K562 (cell line): ENCODE results near the gene REG3A. TPM values are rescaled to one million over a fixed set of nuclear protein-coding genes. Genes with fewer than 3 reads are reported as not detected.

Experiments used
- ATAC-seq: fragments of 200-7000 bp; cut with Tn5 transposase; 3 replicates; pipeline ENCODE4 v1.9.1; 2020; ENCODE audit warnings: moderate library complexity
- BruUV-seq: library from RNA; stranded (reverse); fragments of 400-500 nt; replicated peaks from 2 replicates; lab custom pipeline; 2021; lab: Mats Ljungman, UMichigan
- CTCF ChIA-PET: fragments of 300-600 bp; formaldehyde crosslinking; extraction: SDS; loops from one replicate; lab custom pipeline; 2021; ENCODE audit warnings: low intra/inter-chr PET ratio; lab: Yijun Ruan, JAX
- POLR2A ChIA-PET: fragments of 300-600, 350-650 bp; sonication (Branson Sonifier 250); formaldehyde crosslinking; extraction: SDS; loops from one replicate; lab custom pipeline; 2021; ENCODE audit warnings: antibody characterized with exemption, inconsistent platforms; lab: Yijun Ruan, JAX
- DNase-seq, 4 experiments: peaks; one replicate each; pipeline versions ENCODE4 v3.0.0 to v3.0.0-alpha.2; 2011 to 2018; ENCODE audit warnings: low spot score in 3 of 4, mixed read lengths in 3 of 4; ENCODE audit errors: extremely low read depth in 1 of 4
- FAIRE-seq: peaks from 2 replicates; lab custom pipeline; 2011; peaks lifted over from hg19 to GRCh38; lab: Jason Lieb, UNC
- H2AFZ ChIP-seq: 2 replicates; pipeline ENCODE4 v1.6.0; 2011; ENCODE audit warnings: low read depth, low read length, control low read depth, inconsistent platforms
- H3K27ac ChIP-seq: fragments of 200-600 bp; 3 replicates; pipeline ENCODE4 v1.8.0; 2011; ENCODE audit warnings: low read depth, mild to moderate bottlenecking, control low read depth, inconsistent platforms, low read length, moderate library complexity, mixed read lengths; ENCODE audit errors: extremely low read depth
- H3K27me3 ChIP-seq, 2 experiments: fragments of 300-600 bp in 1 of 2; 2 replicates in 1 of 2; 3 replicates in 1 of 2; pipeline versions ENCODE4 v1.6.0 to v1.8.0; 2011; ENCODE audit warnings: inconsistent platforms in 2 of 2, low read length in 2 of 2, mild to moderate bottlenecking in 1 of 2, mixed read lengths in 1 of 2, moderate library complexity in 1 of 2; ENCODE audit not compliant: control insufficient read depth in 2 of 2, insufficient read depth in 2 of 2
- H3K36me3 ChIP-seq: fragments of 300-600 bp; 3 replicates; pipeline ENCODE4 v1.8.0; 2011; ENCODE audit warnings: mild to moderate bottlenecking, low read length, inconsistent platforms; ENCODE audit not compliant: control insufficient read depth, insufficient read depth
- H3K4me1 ChIP-seq, 2 experiments: fragments of 200-600 bp in 1 of 2; replicated peaks in 1 of 2; 2 replicates in 1 of 2; 3 replicates in 1 of 2; pipeline versions ENCODE4 v1.5.1 to v1.8.0; 2011; ENCODE audit warnings: inconsistent platforms in 2 of 2, low read length in 2 of 2, mild to moderate bottlenecking in 1 of 2, mixed read lengths in 1 of 2, moderate library complexity in 1 of 2; ENCODE audit not compliant: control insufficient read depth in 2 of 2, insufficient read depth in 2 of 2
- H3K4me2 ChIP-seq: 2 replicates; pipeline ENCODE4 v1.6.1; 2011; ENCODE audit warnings: low read length, control low read depth, inconsistent platforms, mixed read lengths; ENCODE audit not compliant: insufficient read depth
- H3K4me3 ChIP-seq: fragments of 200-600 bp; sonication (generic), shearing (Covaris generic); 2 replicates; pipeline ENCODE4 v1.5.1; 2016; ENCODE audit warnings: control low read depth, inconsistent platforms
- H3K79me2 ChIP-seq: fragments of 200-600 bp; 3 replicates; pipeline ENCODE4 v1.8.0; 2011; ENCODE audit warnings: low read length, inconsistent platforms; ENCODE audit not compliant: control insufficient read depth, insufficient read depth
- H3K9ac ChIP-seq, 2 experiments: 2 replicates each; pipeline versions ENCODE4 v1.6.0 to v1.6.1; 2011; ENCODE audit warnings: low read depth in 2 of 2, low read length in 2 of 2, control low read depth in 1 of 2, inconsistent platforms in 1 of 2, mild to moderate bottlenecking in 1 of 2, mixed read lengths in 1 of 2; ENCODE audit not compliant: insufficient read depth in 1 of 2
- H3K9me1 ChIP-seq: one replicate; pipeline ENCODE4 v1.6.0; 2011; ENCODE audit warnings: inconsistent platforms, mild to moderate bottlenecking, low read length, moderate library complexity; ENCODE audit not compliant: control insufficient read depth, insufficient read depth
- H3K9me3 ChIP-seq: replicated peaks from 2 replicates; pipeline ENCODE4 v1.5.1; 2011; ENCODE audit warnings: low read depth, low read length, inconsistent platforms; ENCODE audit not compliant: control insufficient read depth, insufficient read depth
- H4K20me1 ChIP-seq: replicated peaks from 2 replicates; pipeline ENCODE4 v1.6.1; 2011; ENCODE audit warnings: low read length, inconsistent platforms, mixed read lengths; ENCODE audit not compliant: control insufficient read depth, insufficient read depth
- BHLHE40 ChIP-seq: IDR thresholded peaks from 2 replicates; pipeline ENCODE4 v1.6.1; 2011; ENCODE audit warnings: low read length, improper control_type of control experiment
- IFI16 ChIP-seq: fragments of 250-450 bp; sonication (Bioruptor Pico); IDR thresholded peaks from 2 replicates; pipeline ENCODE4 v2.1.2; 2022; ENCODE audit warnings: mild to moderate bottlenecking, inconsistent platforms
- NELFE ChIP-seq: IDR thresholded peaks from 2 replicates; pipeline ENCODE4 v1.6.1; 2011; ENCODE audit warnings: mild to moderate bottlenecking; ENCODE audit not compliant: insufficient read depth, insufficient read length
- PHF21A ChIP-seq: fragments of 450-650 bp; IDR thresholded peaks from 2 replicates; pipeline ENCODE4 v1.6.1; 2017; ENCODE audit warnings: low read depth, borderline replicate concordance
- TAF1 ChIP-seq: IDR thresholded peaks from 2 replicates; pipeline ENCODE4 v1.6.1; 2011; ENCODE audit warnings: mild to moderate bottlenecking, low read length, moderate library complexity; ENCODE audit not compliant: insufficient read depth, control insufficient read depth, severe bottlenecking; ENCODE audit errors: extremely low read depth
- TAL1 ChIP-seq: fragments of 450-650 bp; IDR thresholded peaks from 2 replicates; pipeline ENCODE4 v1.6.1; 2016; ENCODE audit warnings: mild to moderate bottlenecking
- TARDBP ChIP-seq: fragments of 450-650 bp; IDR thresholded peaks from 2 replicates; pipeline ENCODE4 v1.6.1; 2016
- TBP ChIP-seq: optimal IDR thresholded peaks from 2 replicates; pipeline ENCODE3; 2011; ENCODE audit warnings: low read depth, low read length, improper control_type of control experiment
- ZBTB7A ChIP-seq: IDR thresholded peaks from 2 replicates; pipeline ENCODE4 v1.6.1; 2011; ENCODE audit warnings: low read depth, mild to moderate bottlenecking, low read length, moderate library complexity, borderline replicate concordance; ENCODE audit not compliant: control insufficient read depth
- ZNF133 ChIP-seq: fragments of 250-450 bp; sonication (Bioruptor Pico); IDR thresholded peaks from 2 replicates; pipeline ENCODE4 v1.4.0; 2020; ENCODE audit warnings: mild to moderate bottlenecking
- ZNF551 ChIP-seq: fragments of 250-450 bp; sonication (Bioruptor Pico); IDR thresholded peaks from 2 replicates; pipeline ENCODE4 v1.5.0; 2021; ENCODE audit warnings: mild to moderate bottlenecking, moderate library complexity
- ZNF583 ChIP-seq: fragments of 250-450 bp; sonication (Bioruptor Pico); IDR thresholded peaks from 2 replicates; pipeline ENCODE4 v1.4.0; 2020
- WGBS: fragments of 100-300 bp; shearing (Covaris generic); methylation state at CpG from one replicate; pipeline ENCODE4 v1.1.6; 2016; ENCODE audit warnings: low coverage, mixed read lengths; ENCODE audit not compliant: insufficient coverage; ENCODE audit errors: missing lambda C conversion rate; 5-methylcytosine and 5-hydroxymethylcytosine counted together
- in situ Hi-C: fragments of 300-500 bp; cut with MboI; formaldehyde crosslinking; loops from 4 replicates; pipeline ENCODE4 v1.15.0; 2018; ENCODE audit warnings: inconsistent platforms, mixed read lengths
- intact Hi-C: fragments of 100-400 bp; cut with micrococcal nuclease; formaldehyde crosslinking; loops from 2 replicates; pipeline ENCODE4 v1.14.2; 2022
- polyA plus RNA-seq, 8 experiments: library from polyadenylated mRNA; depleted of rRNA in 4 of 8; stranded (reverse) in 5 of 8; unstranded in 3 of 8; fragments of >200 nt; fragmentation: Nextera tagmentation in 2 of 8; fragmentation: Illumina TruSeq in 1 of 8; extraction: Ambion mirVana in 2 of 8; extraction: Trizol in 1 of 8; gene quantifications; 2 replicates each; pipeline versions ENCODE4 v1.2.1 to v1.2.3, GENCODE V29; 2011 to 2014; ENCODE audit warnings: inconsistent platforms in 1 of 8, missing spikeins in 1 of 8
- total RNA-seq, 7 experiments: library from RNA; depleted of rRNA in 6 of 7; stranded (reverse); fragments of >200 nt in 6 of 7; fragmentation: Illumina TruSeq in 2 of 7; extraction: Trizol in 2 of 7; gene quantifications; 2 replicates each; pipeline versions ENCODE4 v1.2.1 to v1.2.3, GENCODE V29; 2011 to 2021; ENCODE audit warnings: low replicate concordance in 1 of 7
- TF ChIP-seq, protein P1 (sequence below): fragments of 450-650 bp; IDR thresholded peaks from 2 replicates; pipeline ENCODE4 v1.6.1; 2017; ENCODE audit warnings: antibody characterized with exemption, mild to moderate bottlenecking
- TF ChIP-seq, protein P2 (sequence below): sonication (generic); formaldehyde crosslinking; IDR thresholded peaks from 2 replicates; pipeline ENCODE4 v1.8.0; 2022; ENCODE audit warnings: mild to moderate bottlenecking, missing genetic modification reagents

REG3A gene
- total and polyA plus RNA-seq, 9 of the 15 experiments (the other 6 are each of a cell fraction or from before 2014, with no cell fraction given) = not detected

DNA sequence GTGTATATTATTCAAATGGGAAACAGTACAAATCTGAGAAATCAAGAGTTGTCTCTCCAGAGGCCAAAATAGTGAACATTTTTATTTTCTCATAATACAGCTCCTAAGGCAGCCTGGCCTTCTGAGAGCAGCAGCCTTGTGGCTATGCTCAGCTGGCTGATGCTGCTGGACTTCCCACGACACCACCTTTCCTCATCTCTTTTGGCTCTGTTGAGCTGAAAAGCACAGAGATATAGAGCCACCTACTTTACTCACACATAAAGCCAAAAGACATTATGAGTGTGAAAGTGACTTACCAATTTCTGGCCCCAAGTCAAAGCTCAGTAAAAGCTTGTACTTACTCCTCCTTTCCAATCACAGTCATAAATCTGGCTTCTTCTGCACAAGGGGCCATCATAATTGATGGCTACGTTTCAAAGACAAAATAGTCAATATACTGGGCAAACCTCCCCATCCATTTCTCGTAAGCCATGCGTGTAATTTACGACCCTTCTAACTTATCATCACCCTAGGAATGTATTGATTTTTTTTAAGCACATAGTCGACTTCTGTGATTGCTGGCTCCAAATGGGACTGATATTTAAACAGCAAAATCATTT, 18.6 kb upstream of the REG3A start:
- BruUV-seq = no TSS peak
- Histone ChIP-seq H3K9me1 (no peaks in the 10 kb centered on the region), H3K4me1 (no peaks in the 10 kb centered on the region), H3K9me3 (no peaks in the 10 kb centered on the region), H3K36me3 (no peaks in the 10 kb centered on the region), H3K9ac (no peak overlapping the region), H3K27ac (no peak overlapping the region), H4K20me1 (no peaks in the 10 kb centered on the region), H3K4me3 (no peak overlapping the region), H3K79me2 (no peaks in the 10 kb centered on the region), H2AFZ (no peak overlapping the region), H3K27me3 (no peaks in the 10 kb centered on the region), H3K4me2 (no peak overlapping the region)
- in situ Hi-C loops (no loop called here), intact Hi-C loops (no loop called here)
- TF ChIP-seq NELFE = no peak
- TF ChIP-seq BHLHE40 = no peak
- no peak for TF ChIP-seq ZBTB7A
- TF ChIP-seq, protein P1, sequence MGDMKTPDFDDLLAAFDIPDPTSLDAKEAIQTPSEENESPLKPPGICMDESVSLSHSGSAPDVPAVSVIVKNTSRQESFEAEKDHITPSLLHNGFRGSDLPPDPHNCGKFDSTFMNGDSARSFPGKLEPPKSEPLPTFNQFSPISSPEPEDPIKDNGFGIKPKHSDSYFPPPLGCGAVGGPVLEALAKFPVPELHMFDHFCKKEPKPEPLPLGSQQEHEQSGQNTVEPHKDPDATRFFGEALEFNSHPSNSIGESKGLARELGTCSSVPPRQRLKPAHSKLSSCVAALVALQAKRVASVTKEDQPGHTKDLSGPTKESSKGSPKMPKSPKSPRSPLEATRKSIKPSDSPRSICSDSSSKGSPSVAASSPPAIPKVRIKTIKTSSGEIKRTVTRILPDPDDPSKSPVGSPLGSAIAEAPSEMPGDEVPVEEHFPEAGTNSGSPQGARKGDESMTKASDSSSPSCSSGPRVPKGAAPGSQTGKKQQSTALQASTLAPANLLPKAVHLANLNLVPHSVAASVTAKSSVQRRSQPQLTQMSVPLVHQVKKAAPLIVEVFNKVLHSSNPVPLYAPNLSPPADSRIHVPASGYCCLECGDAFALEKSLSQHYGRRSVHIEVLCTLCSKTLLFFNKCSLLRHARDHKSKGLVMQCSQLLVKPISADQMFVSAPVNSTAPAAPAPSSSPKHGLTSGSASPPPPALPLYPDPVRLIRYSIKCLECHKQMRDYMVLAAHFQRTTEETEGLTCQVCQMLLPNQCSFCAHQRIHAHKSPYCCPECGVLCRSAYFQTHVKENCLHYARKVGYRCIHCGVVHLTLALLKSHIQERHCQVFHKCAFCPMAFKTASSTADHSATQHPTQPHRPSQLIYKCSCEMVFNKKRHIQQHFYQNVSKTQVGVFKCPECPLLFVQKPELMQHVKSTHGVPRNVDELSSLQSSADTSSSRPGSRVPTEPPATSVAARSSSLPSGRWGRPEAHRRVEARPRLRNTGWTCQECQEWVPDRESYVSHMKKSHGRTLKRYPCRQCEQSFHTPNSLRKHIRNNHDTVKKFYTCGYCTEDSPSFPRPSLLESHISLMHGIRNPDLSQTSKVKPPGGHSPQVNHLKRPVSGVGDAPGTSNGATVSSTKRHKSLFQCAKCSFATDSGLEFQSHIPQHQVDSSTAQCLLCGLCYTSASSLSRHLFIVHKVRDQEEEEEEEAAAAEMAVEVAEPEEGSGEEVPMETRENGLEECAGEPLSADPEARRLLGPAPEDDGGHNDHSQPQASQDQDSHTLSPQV = no peak
- TF ChIP-seq, protein P2, sequence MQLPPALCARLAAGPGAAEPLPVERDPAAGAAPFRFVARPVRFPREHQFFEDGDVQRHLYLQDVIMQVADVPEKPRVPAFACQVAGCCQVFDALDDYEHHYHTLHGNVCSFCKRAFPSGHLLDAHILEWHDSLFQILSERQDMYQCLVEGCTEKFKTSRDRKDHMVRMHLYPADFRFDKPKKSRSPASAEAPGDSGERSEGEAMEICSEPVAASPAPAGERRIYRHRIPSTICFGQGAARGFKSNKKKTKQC (CRISPR knock-in tag) = no peak
- TF ChIP-seq TBP = no peak
- TF ChIP-seq ZNF583 (CRISPR knock-in tag) = no peak
- no peak for TF ChIP-seq PHF21A
- no peak for TF ChIP-seq TAF1
- TF ChIP-seq ZNF133 (CRISPR knock-in tag) = no peak
- TF ChIP-seq IFI16 (CRISPR knock-in tag) = no peak
- no peak for TF ChIP-seq TARDBP
- TF ChIP-seq ZNF551 (CRISPR knock-in tag) = no peak
- no peak for TF ChIP-seq TAL1
- FAIRE-seq = no peak
- no peak for DNase-seq
- WGBS = 2% methylated on average over 6 of the region's 6 CpGs
- no peak for ATAC-seq
- ChIA-PET CTCF (no interaction called here), POLR2A (interaction anchor here (0.6 kb wide), 1 partner anchor 132 kb away, joined by 4 read pairs; no protein-coding TSS in a partner anchor)
